ENCODE data around the gene OTOF. TPM values are rescaled to one million over a fixed set of nuclear protein-coding genes. Genes with fewer than 3 reads are reported as not detected.
A peak's percentile ranks its signal among the peaks of the same experiment; 100 is the strongest.

The OTOF gene
- total and polyA plus RNA-seq, 9 of the 15 experiments (the other 6 are each of a cell fraction or from before 2014, with no cell fraction given) = 0.03 to 0.11 (median 0.06) TPM; not detected in 5

GRCh38 chr2:26469092-26469710 lies 8.7 kb downstream of the OTOF start (continued):
- TF ChIP-seq YY1 (IDR thresholded peaks at IDR 0.05; ENCODE audit: borderline replicate concordance in 1 of 3, control insufficient read depth in 1 of 3, extremely low read depth in 1 of 3, insufficient read depth in 3 of 3, insufficient read length in 1 of 3, insufficient replicate concordance in 2 of 3, low read depth in 1 of 3, low read length in 2 of 3) (no peak), OTX1 (CRISPR knock-in tag; IDR thresholded peaks at IDR 0.05) (no peak), STAG1 (CRISPR knock-in tag; IDR thresholded peaks at IDR 0.05; ENCODE audit: borderline replicate concordance) (peak; percentile 75; the same call in 1 of the 2 replicates), COPS2 (conservative IDR thresholded peaks at IDR 0.05) (no peak), RFX5 (IDR thresholded peaks at IDR 0.05; ENCODE audit: low read depth, low read length) (no peak), HNRNPUL1 (IDR thresholded peaks at IDR 0.05; ENCODE audit: low read length) (no peak), MITF (IDR thresholded peaks at IDR 0.05) (no peak), PTRF (tag; IDR thresholded peaks at IDR 0.05) (no peak), ZNF444 (CRISPR knock-in tag; IDR thresholded peaks at IDR 0.05) (no peak)
